Adipocyte (in vitro differentiated cells): ENCODE data around the gene FAM111A.

ENCODE experiments used
- DNase-seq: peaks from one replicate; pipeline ENCODE4 v3.0.0-alpha.2; 2015; ENCODE audit warnings: low read depth
- H3K27me3 ChIP-seq: replicated peaks from 2 replicates; pipeline ENCODE4 v1.7.0; 2013; ENCODE audit warnings: mild to moderate bottlenecking, low read length, moderate library complexity; ENCODE audit not compliant: control insufficient read depth, insufficient read depth
- H3K36me3 ChIP-seq: 2 replicates; pipeline ENCODE4 v1.7.0; 2013; ENCODE audit warnings: low read length, mild to moderate bottlenecking, moderate library complexity; ENCODE audit not compliant: control insufficient read depth, insufficient read depth, severe bottlenecking
- H3K4me1 ChIP-seq: 2 replicates; pipeline ENCODE4 v1.7.0; 2013; ENCODE audit warnings: mild to moderate bottlenecking, low read length, moderate library complexity; ENCODE audit not compliant: control insufficient read depth, insufficient read depth
- H3K4me3 ChIP-seq: 2 replicates; pipeline ENCODE4 v1.7.0; 2013; ENCODE audit warnings: mild to moderate bottlenecking, low read length, moderate library complexity
- H3K9ac ChIP-seq: 2 replicates; pipeline ENCODE4 v1.7.0; 2013; ENCODE audit warnings: mild to moderate bottlenecking, low read length, moderate library complexity
- H3K9me3 ChIP-seq: 2 replicates; pipeline ENCODE4 v1.7.0; 2013; ENCODE audit warnings: mild to moderate bottlenecking, low read length, moderate library complexity; ENCODE audit not compliant: control insufficient read depth

The FAM111A gene

DNA sequence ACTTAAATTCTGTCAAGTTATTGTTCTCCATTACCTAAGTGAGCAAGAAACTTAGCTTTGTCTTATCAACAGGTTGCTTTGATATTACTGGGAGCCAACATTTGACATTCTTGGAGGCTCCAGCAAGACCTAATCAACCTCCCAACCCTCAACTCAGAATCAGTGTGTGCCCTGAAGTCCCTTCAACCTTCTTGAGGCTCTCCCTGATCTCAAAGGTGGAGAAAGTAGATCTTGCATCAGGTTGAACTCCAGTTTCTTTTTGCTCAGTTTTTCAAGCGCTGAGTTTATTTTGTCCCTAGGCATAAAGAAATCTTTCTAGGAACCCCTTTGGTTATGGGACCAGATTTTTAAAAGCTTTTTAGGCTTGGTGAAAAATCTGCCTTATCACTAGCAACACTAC is 1.4 kb downstream of the FAM111A start:
- H3K4me3 ChIP-seq = peak overlapping the region; percentile 75
- no peaks in the 10 kb centered on the region for H3K27me3 ChIP-seq
- peak overlapping the region; percentile 73 for H3K9ac ChIP-seq
- DNase-seq = peak; percentile 17
- no peaks in the 10 kb centered on the region for H3K9me3 ChIP-seq
- peaks cover 34% of the 10 kb centered on the region for H3K4me1 ChIP-seq
- H3K36me3 ChIP-seq = no peaks in the 10 kb centered on the region

GRCh38 chr11:59144579-59145345 is 2.1 kb downstream of the FAM111A start:
- Histone ChIP-seq H3K4me3 (peak overlapping the region; percentile 75), H3K9me3 (no peaks in the 10 kb centered on the region)
- DNase-seq = peak; percentile 93

GRCh38 chr11:59145534-59145933 is 2.9 kb downstream of the FAM111A start:
- Histone ChIP-seq H3K27me3 (no peaks in the 10 kb centered on the region), H3K4me1 (peaks cover 34% of the 10 kb centered on the region), H3K4me3 (peak overlapping the region; percentile 75), H3K9me3 (no peaks in the 10 kb centered on the region), H3K36me3 (no peaks in the 10 kb centered on the region), H3K9ac (peak overlapping the region; percentile 73)
- peak; percentile 85 for DNase-seq

More at GRCh38 chr11:59144579-59145345, 2.1 kb downstream of the FAM111A start:
- Histone ChIP-seq H3K27me3 (no peaks in the 10 kb centered on the region), H3K9ac (peak overlapping the region; percentile 73), H3K36me3 (no peaks in the 10 kb centered on the region), H3K4me1 (peaks cover 34% of the 10 kb centered on the region)

- H3K9me3 ChIP-seq = no peaks in the 10 kb centered on the region
- H3K4me3 ChIP-seq = no peak overlapping the region
- H3K4me1 ChIP-seq = no peaks in the 10 kb centered on the region
- H3K27me3 ChIP-seq = no peaks in the 10 kb centered on the region
- DNase-seq = no peak
- peaks cover 4% of the 10 kb centered on the region for H3K36me3 ChIP-seq
- no peak overlapping the region for H3K9ac ChIP-seq
Observed at GRCh38 chr11:59151761-59152160, 9.1 kb downstream of the FAM111A start.

DNA sequence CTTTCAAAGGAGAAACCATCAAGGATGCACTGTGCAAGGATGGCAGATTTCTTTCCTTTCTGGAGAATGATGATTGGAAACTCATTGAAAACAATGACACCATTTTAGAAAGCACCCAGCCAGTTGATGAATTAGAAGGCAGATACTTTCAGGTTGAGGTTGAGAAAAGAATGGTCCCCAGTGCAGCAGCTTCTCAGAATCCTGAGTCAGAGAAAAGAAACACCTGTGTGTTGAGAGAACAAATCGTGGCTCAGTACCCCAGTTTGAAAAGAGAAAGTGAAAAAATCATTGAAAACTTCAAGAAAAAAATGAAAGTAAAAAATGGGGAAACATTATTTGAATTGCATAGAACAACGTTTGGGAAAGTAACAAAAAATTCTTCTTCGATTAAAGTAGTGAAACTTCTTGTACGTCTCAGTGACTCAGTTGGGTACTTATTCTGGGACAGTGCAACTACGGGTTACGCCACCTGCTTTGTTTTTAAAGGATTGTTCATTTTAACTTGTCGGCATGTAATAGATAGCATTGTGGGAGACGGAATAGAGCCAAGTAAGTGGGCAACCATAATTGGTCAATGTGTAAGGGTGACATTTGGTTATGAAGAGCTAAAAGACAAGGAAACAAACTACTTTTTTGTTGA is 9.8 kb downstream of the FAM111A start:
- H3K9ac ChIP-seq = no peak overlapping the region
- H3K27me3 ChIP-seq = no peaks in the 10 kb centered on the region
- H3K4me1 ChIP-seq = no peaks in the 10 kb centered on the region

GRCh38 chr11:59154610-59155009 is 12.0 kb downstream of the FAM111A start:
- no peaks in the 10 kb centered on the region for H3K4me1 ChIP-seq
- no peaks in the 10 kb centered on the region for H3K9me3 ChIP-seq
- no peaks in the 10 kb centered on the region for H3K27me3 ChIP-seq
- H3K36me3 ChIP-seq = peaks cover 4% of the 10 kb centered on the region
- DNase-seq = no peak
- no peak overlapping the region for H3K4me3 ChIP-seq
- H3K9ac ChIP-seq = no peak overlapping the region

More for the DNA sequence above, 9.8 kb downstream of the FAM111A start:
- no peak overlapping the region for H3K4me3 ChIP-seq
- no peaks in the 10 kb centered on the region for H3K9me3 ChIP-seq
- DNase-seq = no peak
- H3K36me3 ChIP-seq = peaks cover 4% of the 10 kb centered on the region

- Histone ChIP-seq H3K9me3 (no peaks in the 10 kb centered on the region), H3K27me3 (peaks cover 4% of the 10 kb centered on the region), H3K4me1 (no peaks in the 10 kb centered on the region), H3K9ac (no peak overlapping the region), H3K4me3 (no peak overlapping the region), H3K36me3 (no peaks in the 10 kb centered on the region)
- DNase-seq = no peak
Observed at GRCh38 chr11:59157433-59157832, 14.8 kb downstream of the FAM111A start.

GRCh38 chr11:59158206-59159068 is 15.8 kb downstream of the FAM111A start:
- Histone ChIP-seq H3K9ac (peak overlapping the region; percentile 18), H3K36me3 (no peaks in the 10 kb centered on the region), H3K4me3 (no peak overlapping the region), H3K4me1 (no peaks in the 10 kb centered on the region), H3K9me3 (no peaks in the 10 kb centered on the region), H3K27me3 (peaks cover 4% of the 10 kb centered on the region)
- DNase-seq = peak; percentile 89

- H3K4me3 ChIP-seq = no peak overlapping the region
- no peaks in the 10 kb centered on the region for H3K36me3 ChIP-seq
- no peaks in the 10 kb centered on the region for H3K4me1 ChIP-seq
- DNase-seq = no peak
- H3K27me3 ChIP-seq = peaks cover 7% of the 10 kb centered on the region
- no peak overlapping the region for H3K9ac ChIP-seq
- no peaks in the 10 kb centered on the region for H3K9me3 ChIP-seq
Observed at GRCh38 chr11:59164028-59164427, 21.4 kb downstream of the FAM111A start.

- H3K9ac ChIP-seq = peak within 1 kb of the TSS; percentile 92
- peak; percentile 97 for DNase-seq
- H3K36me3 ChIP-seq = no peaks in the 10 kb centered on the region
- no peaks in the 10 kb centered on the region for H3K9me3 ChIP-seq
- H3K27me3 ChIP-seq = peaks cover 2% of the 10 kb centered on the region
- peaks cover 38% of the 10 kb centered on the region for H3K4me1 ChIP-seq
- H3K4me3 ChIP-seq = peak within 1 kb of the TSS; percentile 90
Observed at GRCh38 chr11:59171508-59172322, 29.1 kb downstream of the FAM111A start, which contains the start of gene DTX4. Gene DTX4 (plus strand): TSS chr11:59172132. CDS start chr11:59172596, 464 bp downstream.
